Panc1 (cell line): ENCODE data around the gene FKBP5. TPM values are rescaled to one million over a fixed set of nuclear protein-coding genes. Genes with fewer than 3 reads are reported as not detected.

Experiments
- ATAC-seq: fragments of 200-7000 bp; cut with Tn5 transposase; 2 replicates; pipeline ENCODE4 v1.9.1; 2020; ENCODE audit warnings: mild to moderate bottlenecking, moderate library complexity
- BruUV-seq: library from RNA; stranded (reverse); fragments of 400-500 nt; replicated peaks from 2 replicates; lab custom pipeline; 2021; lab: Mats Ljungman, UMichigan
- CTCF ChIA-PET: fragments of 300-600 bp; sonication (Branson Sonifier 250); formaldehyde crosslinking; loops from one replicate; lab custom pipeline; 2022; ENCODE audit warnings: antibody characterized with exemption; lab: Charles Lee
- POLR2A ChIA-PET: fragments of 300-600 bp; sonication (Branson Sonifier 250); formaldehyde crosslinking; loops from one replicate; lab custom pipeline; 2022; ENCODE audit warnings: antibody characterized with exemption; lab: Charles Lee
- DNase-seq: peaks from one replicate; pipeline ENCODE4 v3.0.0-alpha.2; 2010; ENCODE audit warnings: low read depth, low spot score
- H3K27ac ChIP-seq: 2 replicates; pipeline ENCODE4 v1.5.1; 2011; ENCODE audit warnings: mild to moderate bottlenecking, low read length, inconsistent platforms
- H3K27me3 ChIP-seq: fragments of 200-500 bp; sonication (Bioruptor generic); 2 replicates; pipeline ENCODE4 v1.6.0; 2014; ENCODE audit warnings: low read length, inconsistent platforms; ENCODE audit not compliant: control insufficient read depth, insufficient read depth
- H3K36me3 ChIP-seq: fragments of 200-500 bp; sonication (Bioruptor generic); 2 replicates; pipeline ENCODE4 v1.5.1; 2014; ENCODE audit warnings: inconsistent platforms, mild to moderate bottlenecking, low read length, moderate library complexity; ENCODE audit not compliant: control insufficient read depth, insufficient read depth
- H3K4me1 ChIP-seq: 2 replicates; pipeline ENCODE4 v1.5.1; 2011; ENCODE audit warnings: inconsistent platforms, mild to moderate bottlenecking, low read length, moderate library complexity; ENCODE audit not compliant: control insufficient read depth, insufficient read depth
- H3K4me3 ChIP-seq, 2 experiments: 2 replicates each; pipeline ENCODE4 v1.5.1; 2011 to 2012; ENCODE audit warnings: low read depth in 2 of 2, low read length in 2 of 2, mild to moderate bottlenecking in 2 of 2, inconsistent platforms in 1 of 2, moderate library complexity in 1 of 2
- H3K9me3 ChIP-seq: fragments of 200-500 bp; sonication (Bioruptor generic); 2 replicates; pipeline ENCODE4 v1.5.1; 2014; ENCODE audit warnings: low read depth, mild to moderate bottlenecking, inconsistent platforms, low read length, moderate library complexity; ENCODE audit not compliant: control insufficient read depth, insufficient read depth
- POLR2AphosphoS5 ChIP-seq: IDR thresholded peaks from 2 replicates; pipeline ENCODE4 v1.6.1; 2012; ENCODE audit warnings: mild to moderate bottlenecking, low read depth, low read length, moderate library complexity
- REST ChIP-seq, 2 experiments: IDR thresholded peaks; 2 replicates each; pipeline ENCODE4 v1.6.1; 2011 to 2012; ENCODE audit warnings: low read depth in 2 of 2, control low read depth in 1 of 2, low read length in 1 of 2, mild to moderate bottlenecking in 1 of 2, moderate library complexity in 1 of 2; ENCODE audit not compliant: insufficient read depth in 1 of 2
- SIN3A ChIP-seq: IDR thresholded peaks from 2 replicates; pipeline ENCODE4 v1.6.1; 2012; ENCODE audit warnings: low read depth, mild to moderate bottlenecking, low read length, moderate library complexity, borderline replicate concordance; ENCODE audit not compliant: insufficient read depth
- TCF7L2 ChIP-seq: IDR thresholded peaks from 2 replicates; pipeline ENCODE4 v1.6.1; 2011; ENCODE audit warnings: mild to moderate bottlenecking, low read depth, low read length, inconsistent platforms
- in situ Hi-C: cut with HindIII; loops from 2 replicates; pipeline ENCODE4 v1.10.0; 2016; ENCODE audit warnings: low sequenced_read_pairs, low pct_unique_long_range_greater_than_20kb
- intact Hi-C: fragments of 100-400 bp; cut with micrococcal nuclease; formaldehyde crosslinking; loops from one replicate; pipeline ENCODE4 v1.10.0; 2022; ENCODE audit not compliant: unreplicated experiment
- total RNA-seq: library from RNA; stranded (reverse); gene quantifications from one replicate; pipeline ENCODE4 v1.2.1, GENCODE V29; 2021; ENCODE audit not compliant: unreplicated experiment
- TF ChIP-seq, protein P1 (sequence below): fragments of 450-650 bp; IDR thresholded peaks from 2 replicates; pipeline ENCODE4 v1.5.1; 2017; ENCODE audit warnings: mild to moderate bottlenecking

Gene FKBP5
- total RNA-seq, 1 experiment from 2014 or later, result 25.2 TPM

DNA sequence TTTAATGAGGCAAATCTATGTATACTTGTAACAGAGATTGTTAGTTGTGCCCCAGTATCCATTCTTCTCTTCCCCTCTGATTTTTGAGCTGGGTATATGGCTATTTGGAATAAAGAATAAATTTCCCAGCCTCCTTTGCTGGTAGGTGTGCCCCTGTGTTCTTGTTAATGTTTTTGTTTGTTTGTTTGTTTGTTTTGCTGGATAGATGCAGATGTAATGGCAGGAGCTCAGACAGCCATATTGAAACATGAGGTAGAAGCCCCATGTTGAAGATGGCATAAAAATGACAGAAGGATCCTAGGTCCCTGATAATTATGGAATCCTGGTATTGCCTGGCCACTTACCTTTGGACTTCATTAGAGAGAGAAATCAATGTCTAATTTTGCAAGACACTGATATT is 19.9 kb upstream of the FKBP5 start:
- TF ChIP-seq SIN3A, result no peak
- no peak for TF ChIP-seq POLR2AphosphoS5
- no peak for TF ChIP-seq TCF7L2
- TF ChIP-seq, protein P1, sequence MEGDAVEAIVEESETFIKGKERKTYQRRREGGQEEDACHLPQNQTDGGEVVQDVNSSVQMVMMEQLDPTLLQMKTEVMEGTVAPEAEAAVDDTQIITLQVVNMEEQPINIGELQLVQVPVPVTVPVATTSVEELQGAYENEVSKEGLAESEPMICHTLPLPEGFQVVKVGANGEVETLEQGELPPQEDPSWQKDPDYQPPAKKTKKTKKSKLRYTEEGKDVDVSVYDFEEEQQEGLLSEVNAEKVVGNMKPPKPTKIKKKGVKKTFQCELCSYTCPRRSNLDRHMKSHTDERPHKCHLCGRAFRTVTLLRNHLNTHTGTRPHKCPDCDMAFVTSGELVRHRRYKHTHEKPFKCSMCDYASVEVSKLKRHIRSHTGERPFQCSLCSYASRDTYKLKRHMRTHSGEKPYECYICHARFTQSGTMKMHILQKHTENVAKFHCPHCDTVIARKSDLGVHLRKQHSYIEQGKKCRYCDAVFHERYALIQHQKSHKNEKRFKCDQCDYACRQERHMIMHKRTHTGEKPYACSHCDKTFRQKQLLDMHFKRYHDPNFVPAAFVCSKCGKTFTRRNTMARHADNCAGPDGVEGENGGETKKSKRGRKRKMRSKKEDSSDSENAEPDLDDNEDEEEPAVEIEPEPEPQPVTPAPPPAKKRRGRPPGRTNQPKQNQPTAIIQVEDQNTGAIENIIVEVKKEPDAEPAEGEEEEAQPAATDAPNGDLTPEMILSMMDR, result no peak
- H3K27ac ChIP-seq, result no peak overlapping the region
- ChIA-PET CTCF (no interaction called here), POLR2A (no interaction called here)
- no peaks in the 10 kb centered on the region for H3K36me3 ChIP-seq
- H3K4me3 ChIP-seq, result no peak overlapping the region
- intact Hi-C loops, result no loop called here
- DNase-seq, result no peak
- H3K27me3 ChIP-seq, result no peaks in the 10 kb centered on the region
- H3K9me3 ChIP-seq, result no peaks in the 10 kb centered on the region
- no TSS peak for BruUV-seq
- in situ Hi-C loops, result no loop called here
- H3K4me1 ChIP-seq, result no peaks in the 10 kb centered on the region
- no peak for ATAC-seq

DNA sequence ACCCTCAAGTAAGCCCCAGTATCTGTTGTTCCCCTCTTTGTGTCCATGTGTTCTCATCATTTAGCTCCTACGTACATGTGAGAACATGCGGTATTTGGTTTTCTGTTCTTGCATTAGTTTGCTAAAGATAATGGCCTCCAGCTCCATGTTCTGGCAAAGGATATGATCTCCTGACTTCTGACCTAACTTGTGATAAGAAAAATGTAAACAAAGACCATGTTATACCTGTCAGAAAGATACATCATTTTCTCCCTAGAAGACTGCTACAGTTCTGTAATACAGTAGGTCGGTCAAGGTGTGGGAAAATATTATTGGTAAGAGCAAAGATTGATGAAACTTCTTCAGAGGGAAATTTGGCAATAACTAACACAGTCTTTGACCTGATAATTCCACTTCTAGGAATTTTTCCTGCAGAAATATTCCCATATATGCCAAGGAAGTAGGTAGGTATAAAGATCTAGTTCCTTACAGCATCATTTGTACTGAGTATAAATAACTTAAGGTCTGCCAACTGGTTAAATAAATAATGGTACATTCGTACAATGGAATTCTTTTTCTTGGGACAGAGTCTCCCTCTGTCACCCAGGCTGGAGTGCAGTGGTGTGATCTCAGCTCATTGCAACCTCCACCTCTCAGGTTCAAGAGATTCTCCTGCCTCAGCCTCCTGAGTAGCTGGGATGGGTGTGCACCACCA is 19.1 kb upstream of the FKBP5 start:
- no TSS peak for BruUV-seq
- TF ChIP-seq SIN3A (no peak), TCF7L2 (no peak), REST (IDR thresholded peaks at IDR 0.05; ENCODE audit: insufficient read depth in 1 of 2, low read depth in 2 of 2, low read length in 1 of 2) (no peak), POLR2AphosphoS5 (no peak)
- TF ChIP-seq, protein P1, result no peak
- no peaks in the 10 kb centered on the region for H3K36me3 ChIP-seq
- no peak for ATAC-seq
- ChIA-PET CTCF (no interaction called here), POLR2A (no interaction called here)
- H3K4me1 ChIP-seq, result no peaks in the 10 kb centered on the region
- in situ Hi-C loops, result no loop called here
- no peak overlapping the region for H3K27ac ChIP-seq
- H3K4me3 ChIP-seq, result no peak overlapping the region
- H3K27me3 ChIP-seq, result no peaks in the 10 kb centered on the region
- DNase-seq, result no peak
- intact Hi-C loops, result no loop called here
- H3K9me3 ChIP-seq, result no peaks in the 10 kb centered on the region
